Measurements from ENCODE around the gene CPNE6. TPM values are rescaled to one million over a fixed set of nuclear protein-coding genes. Genes with fewer than 3 reads are reported as not detected.
"Not testable (repeated sequence)": the region's sequence is repeated elsewhere in the genome, so short reads cannot be mapped to it uniquely, and the experiment has no call there.

CPNE6 gene
- total RNA-seq, 1 experiment from 2014 or later, result not detected

DNA sequence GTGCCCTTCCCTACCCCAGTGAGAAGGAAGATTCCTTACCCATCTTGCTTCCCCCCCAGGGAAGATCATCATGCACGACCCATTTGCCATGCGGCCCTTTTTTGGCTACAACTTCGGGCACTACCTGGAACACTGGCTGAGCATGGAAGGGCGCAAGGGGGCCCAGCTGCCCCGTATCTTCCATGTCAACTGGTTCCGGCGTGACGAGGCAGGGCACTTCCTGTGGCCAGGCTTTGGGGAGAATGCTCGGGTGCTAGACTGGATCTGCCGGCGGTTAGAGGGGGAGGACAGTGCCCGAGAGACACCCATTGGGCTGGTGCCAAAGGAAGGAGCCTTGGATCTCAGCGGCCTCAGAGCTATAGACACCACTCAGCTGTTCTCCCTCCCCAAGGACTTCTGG is 32.1 kb downstream of the CPNE6 start:
- Histone ChIP-seq H2AFZ (ENCODE audit: low read depth, low read length, poor library complexity, severe bottlenecking) (no peak overlapping the region), H3K27me3 (ENCODE audit: insufficient read depth, low read length) (no peaks in the 10 kb centered on the region), H3K36me3 (ENCODE audit: control insufficient read depth in 1 of 2, insufficient read depth in 2 of 2, low read length in 2 of 2) (no peaks in the 10 kb centered on the region), H3K9ac (ENCODE audit: low read length) (no peak overlapping the region), H3K4me3 (replicated peaks in 1 of 2; ENCODE audit: low read depth in 1 of 2, low read length in 2 of 2) (no peak overlapping the region), H3K27ac (ENCODE audit: low read depth, low read length) (no peak overlapping the region), H3K9me3 (ENCODE audit: control insufficient read depth in 1 of 2, insufficient read depth in 1 of 2, low read depth in 1 of 2, low read length in 2 of 2) (peaks cover 0 to 5% of the 10 kb centered on the region in 2 experiments; a peak in 1 of 4 replicates), H3K79me2 (ENCODE audit: insufficient read depth, low read length) (no peaks in the 10 kb centered on the region), H4K20me1 (ENCODE audit: insufficient read depth) (no peaks in the 10 kb centered on the region), H3K9me2 (ENCODE audit: insufficient read depth) (no peaks in the 10 kb centered on the region), H3K4me2 (ENCODE audit: low read length) (no peak overlapping the region), H3K4me1 (ENCODE audit: control insufficient read depth in 1 of 2, insufficient read depth in 2 of 2, low read length in 2 of 2) (peaks cover 0 to under 1% of the 10 kb centered on the region in 2 experiments; a peak in 1 of 4 replicates)
- intact Hi-C loops (cut with micrococcal nuclease), result no loop called here
- ATAC-seq (no peak), DNase-seq (ENCODE audit: low read depth, low spot score) (no peak)
- CTCF ChIA-PET, result no interaction called here
- RAD21 ChIA-PET (ENCODE audit: low non-redundant PET in 1 of 2, low total read pairs in 2 of 2, uncharacterized antibody in 2 of 2, unreplicated experiment in 2 of 2), result no interaction called here
- POLR2A ChIA-PET, result interaction anchor here (1.7 kb wide), 1 partner anchor 9 kb away, joined by 14 read pairs; the partner anchor contains the start of gene PCK2
- no peak for TF ChIP-seq TCF7L2 (IDR thresholded peaks at IDR 0.05; ENCODE audit: borderline replicate concordance, extremely low read depth, insufficient read depth, insufficient read length)
- TF ChIP-seq, protein P1, sequence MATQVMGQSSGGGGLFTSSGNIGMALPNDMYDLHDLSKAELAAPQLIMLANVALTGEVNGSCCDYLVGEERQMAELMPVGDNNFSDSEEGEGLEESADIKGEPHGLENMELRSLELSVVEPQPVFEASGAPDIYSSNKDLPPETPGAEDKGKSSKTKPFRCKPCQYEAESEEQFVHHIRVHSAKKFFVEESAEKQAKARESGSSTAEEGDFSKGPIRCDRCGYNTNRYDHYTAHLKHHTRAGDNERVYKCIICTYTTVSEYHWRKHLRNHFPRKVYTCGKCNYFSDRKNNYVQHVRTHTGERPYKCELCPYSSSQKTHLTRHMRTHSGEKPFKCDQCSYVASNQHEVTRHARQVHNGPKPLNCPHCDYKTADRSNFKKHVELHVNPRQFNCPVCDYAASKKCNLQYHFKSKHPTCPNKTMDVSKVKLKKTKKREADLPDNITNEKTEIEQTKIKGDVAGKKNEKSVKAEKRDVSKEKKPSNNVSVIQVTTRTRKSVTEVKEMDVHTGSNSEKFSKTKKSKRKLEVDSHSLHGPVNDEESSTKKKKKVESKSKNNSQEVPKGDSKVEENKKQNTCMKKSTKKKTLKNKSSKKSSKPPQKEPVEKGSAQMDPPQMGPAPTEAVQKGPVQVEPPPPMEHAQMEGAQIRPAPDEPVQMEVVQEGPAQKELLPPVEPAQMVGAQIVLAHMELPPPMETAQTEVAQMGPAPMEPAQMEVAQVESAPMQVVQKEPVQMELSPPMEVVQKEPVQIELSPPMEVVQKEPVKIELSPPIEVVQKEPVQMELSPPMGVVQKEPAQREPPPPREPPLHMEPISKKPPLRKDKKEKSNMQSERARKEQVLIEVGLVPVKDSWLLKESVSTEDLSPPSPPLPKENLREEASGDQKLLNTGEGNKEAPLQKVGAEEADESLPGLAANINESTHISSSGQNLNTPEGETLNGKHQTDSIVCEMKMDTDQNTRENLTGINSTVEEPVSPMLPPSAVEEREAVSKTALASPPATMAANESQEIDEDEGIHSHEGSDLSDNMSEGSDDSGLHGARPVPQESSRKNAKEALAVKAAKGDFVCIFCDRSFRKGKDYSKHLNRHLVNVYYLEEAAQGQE (IDR thresholded peaks at IDR 0.05; ENCODE audit: low read depth), result no peak
- no peak for TF ChIP-seq EGR1 (IDR thresholded peaks at IDR 0.05; ENCODE audit: low read depth)
- TF ChIP-seq, protein P2, sequence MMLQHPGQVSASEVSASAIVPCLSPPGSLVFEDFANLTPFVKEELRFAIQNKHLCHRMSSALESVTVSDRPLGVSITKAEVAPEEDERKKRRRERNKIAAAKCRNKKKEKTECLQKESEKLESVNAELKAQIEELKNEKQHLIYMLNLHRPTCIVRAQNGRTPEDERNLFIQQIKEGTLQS (IDR thresholded peaks at IDR 0.05), result no peak
- TF ChIP-seq SP1 (IDR thresholded peaks at IDR 0.05; ENCODE audit: low read depth), result no peak
- BruUV-seq (replicated peaks), result TSS peak; percentile 20

DNA sequence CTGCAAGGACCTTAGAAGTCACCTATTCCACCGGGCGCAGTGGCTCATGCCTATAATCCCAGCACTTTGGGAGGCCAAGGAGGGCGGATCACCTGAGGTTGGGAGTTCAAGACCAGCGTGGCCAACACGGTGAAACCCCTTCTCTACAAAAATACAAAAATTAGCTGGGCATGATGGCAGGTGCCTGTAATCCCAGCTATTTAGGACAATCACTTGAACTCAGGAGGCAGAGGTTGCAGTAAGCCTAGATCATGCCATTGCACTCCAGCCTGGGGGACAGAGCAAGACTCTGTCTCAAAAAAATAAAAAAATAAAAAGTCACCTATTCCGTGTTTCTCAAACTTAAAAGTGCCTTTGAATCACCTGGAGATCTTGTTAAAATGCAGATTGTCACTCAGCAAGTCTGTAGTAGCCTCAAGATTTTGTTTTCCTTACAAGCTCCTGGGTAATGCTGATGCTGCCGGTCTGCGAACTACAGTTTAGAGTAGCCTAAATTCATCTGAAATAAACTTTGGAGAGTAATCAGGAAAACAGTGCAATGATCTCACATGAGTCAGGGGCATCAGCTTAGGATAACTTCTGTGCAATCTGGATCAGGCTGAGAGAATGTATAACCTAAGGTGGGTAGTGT is 34.4 kb downstream of the CPNE6 start:
- H2AFZ ChIP-seq (ENCODE audit: low read depth, low read length, poor library complexity, severe bottlenecking); H3K27ac ChIP-seq (ENCODE audit: low read depth, low read length); H3K4me3 ChIP-seq (replicated peaks in 1 of 2; ENCODE audit: low read depth in 1 of 2, low read length in 2 of 2); H4K20me1 ChIP-seq (ENCODE audit: insufficient read depth); ATAC-seq; DNase-seq (ENCODE audit: low read depth, low spot score); BruUV-seq (replicated peaks); H3K9ac ChIP-seq (ENCODE audit: low read length); H3K27me3 ChIP-seq (ENCODE audit: insufficient read depth, low read length); H3K9me3 ChIP-seq (ENCODE audit: control insufficient read depth in 1 of 2, insufficient read depth in 1 of 2, low read depth in 1 of 2, low read length in 2 of 2); H3K4me2 ChIP-seq (ENCODE audit: low read length); intact Hi-C loops (cut with micrococcal nuclease); H3K4me1 ChIP-seq (ENCODE audit: control insufficient read depth in 1 of 2, insufficient read depth in 2 of 2, low read length in 2 of 2); H3K79me2 ChIP-seq (ENCODE audit: insufficient read depth, low read length); H3K36me3 ChIP-seq (ENCODE audit: control insufficient read depth in 1 of 2, insufficient read depth in 2 of 2, low read length in 2 of 2); H3K9me2 ChIP-seq (ENCODE audit: insufficient read depth): not testable (repeated sequence)
- ChIA-PET RAD21 (ENCODE audit: low non-redundant PET in 1 of 2, low total read pairs in 2 of 2, uncharacterized antibody in 2 of 2, unreplicated experiment in 2 of 2) (interaction anchor here in 1 of 2 experiments (1.5 kb wide), 1 partner anchor 48 kb away, joined by 4 read pairs; no protein-coding TSS in a partner anchor), CTCF (interaction anchor here (5.4 kb wide), 1 partner anchor 49 kb away, joined by 116 read pairs; no protein-coding TSS in a partner anchor), POLR2A (interaction anchor here (0.9 to 3.6 kb wide), 4 partner anchors 9 to 48 kb away, joined by 3 to 20 read pairs (median 6); partner anchors contain the start of genes DCAF11, NRL and PCK2)

Measured in HCT116 (cell line).